Fibroblast of villous mesenchyme (primary cell): ENCODE data around the gene LAMTOR1. TPM values are rescaled to one million over a fixed set of nuclear protein-coding genes. Genes with fewer than 3 reads are reported as not detected.
A peak's percentile ranks its signal among the peaks of the same experiment; 100 is the strongest.

Experiments
- DNase-seq: peaks from one replicate; pipeline ENCODE4 v3.0.0-alpha.2; 2010; ENCODE audit warnings: low read depth
- H3K4me3 ChIP-seq: 2 replicates; pipeline ENCODE4 v1.5.1; 2011; ENCODE audit warnings: low read depth, mild to moderate bottlenecking, low read length
- total RNA-seq: library from RNA; depleted of rRNA; stranded (reverse); fragments of >200 nt; gene quantifications from 2 replicates; pipeline ENCODE4 v1.2.3, GENCODE V29; 2012
- TF ChIP-seq, protein P1 (sequence below): IDR thresholded peaks from 2 replicates; pipeline ENCODE4 v1.5.1; 2012; ENCODE audit warnings: low read depth, mild to moderate bottlenecking, low read length; ENCODE audit not compliant: insufficient read depth

The LAMTOR1 gene
- total RNA-seq, 1 donor, result 174 TPM

- TF ChIP-seq, protein P1, sequence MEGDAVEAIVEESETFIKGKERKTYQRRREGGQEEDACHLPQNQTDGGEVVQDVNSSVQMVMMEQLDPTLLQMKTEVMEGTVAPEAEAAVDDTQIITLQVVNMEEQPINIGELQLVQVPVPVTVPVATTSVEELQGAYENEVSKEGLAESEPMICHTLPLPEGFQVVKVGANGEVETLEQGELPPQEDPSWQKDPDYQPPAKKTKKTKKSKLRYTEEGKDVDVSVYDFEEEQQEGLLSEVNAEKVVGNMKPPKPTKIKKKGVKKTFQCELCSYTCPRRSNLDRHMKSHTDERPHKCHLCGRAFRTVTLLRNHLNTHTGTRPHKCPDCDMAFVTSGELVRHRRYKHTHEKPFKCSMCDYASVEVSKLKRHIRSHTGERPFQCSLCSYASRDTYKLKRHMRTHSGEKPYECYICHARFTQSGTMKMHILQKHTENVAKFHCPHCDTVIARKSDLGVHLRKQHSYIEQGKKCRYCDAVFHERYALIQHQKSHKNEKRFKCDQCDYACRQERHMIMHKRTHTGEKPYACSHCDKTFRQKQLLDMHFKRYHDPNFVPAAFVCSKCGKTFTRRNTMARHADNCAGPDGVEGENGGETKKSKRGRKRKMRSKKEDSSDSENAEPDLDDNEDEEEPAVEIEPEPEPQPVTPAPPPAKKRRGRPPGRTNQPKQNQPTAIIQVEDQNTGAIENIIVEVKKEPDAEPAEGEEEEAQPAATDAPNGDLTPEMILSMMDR, result no peak
- DNase-seq, result no peak
These were observed 21.2 kb downstream of the LAMTOR1 start for GRCh38 chr11:72081821-72082453.

GRCh38 chr11:72081184-72081644 lies 21.9 kb downstream of the LAMTOR1 start:
- TF ChIP-seq, protein P1, result no peak
- no peak for DNase-seq
- H3K4me3 ChIP-seq, result peak overlapping the region; percentile 86

More at GRCh38 chr11:72081821-72082453, 21.2 kb downstream of the LAMTOR1 start:
- no peak overlapping the region for H3K4me3 ChIP-seq

DNA sequence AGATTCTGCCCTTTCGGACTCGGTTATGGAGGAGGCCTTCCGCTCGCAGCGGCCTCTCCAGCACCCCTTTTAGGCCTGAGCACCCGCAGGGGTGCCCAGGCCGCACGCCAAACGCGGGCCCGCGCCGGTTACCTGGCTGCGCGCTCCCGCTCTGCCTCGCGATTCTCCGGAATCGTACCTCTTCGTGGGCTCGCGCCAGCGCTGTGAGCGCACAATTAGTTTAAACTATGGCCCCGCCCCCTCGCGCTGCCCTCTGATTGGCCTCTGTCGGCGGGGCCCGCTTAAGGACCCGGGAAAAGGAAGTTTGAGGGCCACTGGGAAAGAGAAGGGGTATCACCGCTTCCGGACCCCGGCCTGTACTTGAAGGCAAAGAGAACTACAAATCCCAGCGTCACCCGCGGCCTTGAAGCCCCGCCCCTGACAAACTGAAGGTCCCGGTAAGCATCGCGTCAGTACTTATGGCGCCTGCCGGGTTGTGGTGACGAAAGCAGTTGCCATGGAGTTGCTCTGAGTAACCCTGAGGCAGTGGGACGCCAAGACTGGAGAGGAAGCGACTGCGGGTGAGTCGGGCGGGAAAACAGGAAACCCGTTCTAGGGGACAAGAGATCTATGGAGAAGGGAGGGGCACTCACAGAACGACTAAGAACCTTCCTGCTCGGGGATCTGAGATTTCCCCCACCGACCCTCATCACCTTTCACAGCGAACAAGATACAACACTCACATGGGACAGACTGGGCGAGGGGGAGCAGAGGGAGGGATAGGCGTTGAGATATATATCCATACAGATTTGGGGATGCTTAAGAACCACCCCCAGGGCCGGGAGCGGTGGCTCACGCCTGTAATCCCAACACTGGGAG lies 22.5 kb downstream of the LAMTOR1 start, which contains the start of the genes LRRC51 and NUMA1:
TSS of gene LRRC51 (plus strand) at position 525 of the 858 bp plus-strand sequence. CDS start 8,234 bp downstream, outside the sequence.
TSS of gene NUMA1 (minus strand) at position 217 of the 858 bp plus-strand sequence. CDS start 44,599 bp downstream, outside the sequence.
- TF ChIP-seq, protein P1, result no peak
- DNase-seq, result peak; percentile 100
- peak within 1 kb of the TSS; percentile 86 for H3K4me3 ChIP-seq

DNA sequence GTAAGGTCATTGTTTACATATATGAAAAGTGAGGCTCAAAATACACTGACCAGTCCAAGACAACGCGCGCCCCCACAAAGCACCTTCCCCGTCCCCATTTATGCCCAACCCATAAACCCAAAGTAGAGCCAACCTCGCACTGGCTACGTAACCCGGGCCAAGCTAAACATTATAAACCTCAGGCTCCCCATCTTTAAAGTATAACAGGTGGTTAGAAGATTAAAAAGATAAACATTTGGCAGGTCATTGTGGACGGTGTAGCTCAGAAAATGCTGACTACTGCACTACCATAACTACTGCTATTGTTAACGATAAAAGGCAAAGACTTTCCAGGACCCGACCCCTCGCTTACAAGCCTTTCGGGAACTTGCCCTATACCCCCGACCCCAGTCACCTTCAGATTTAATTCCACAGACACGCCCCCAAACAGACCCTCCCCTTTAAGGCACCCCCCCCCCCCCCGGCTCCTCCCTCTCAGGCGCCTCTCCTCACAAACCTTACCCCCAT lies 23.2 kb downstream of the LAMTOR1 start:
- DNase-seq, result peak; percentile 35
- TF ChIP-seq, protein P1, result no peak
- H3K4me3 ChIP-seq, result peak overlapping the region; percentile 86

DNA sequence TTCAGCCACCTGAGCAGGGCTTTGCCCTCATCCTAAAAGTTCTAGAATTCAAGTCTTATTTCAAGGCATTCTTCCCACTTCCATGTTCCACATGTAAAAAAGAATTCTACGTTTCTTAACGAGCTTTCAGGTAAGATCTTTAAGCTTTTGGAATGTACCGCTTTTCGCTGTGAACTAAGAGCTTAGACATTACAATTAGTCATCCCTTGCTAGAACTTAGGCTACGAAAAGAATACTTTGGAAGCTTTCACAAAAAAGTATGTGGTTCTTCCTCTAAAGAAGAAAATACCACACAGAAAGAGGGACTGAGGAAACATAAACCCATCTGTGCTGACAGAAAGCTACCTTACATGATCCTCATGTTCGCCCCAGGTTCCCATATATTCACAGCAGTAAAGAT lies 24.6 kb downstream of the LAMTOR1 start:
- peak; percentile 40 for DNase-seq
- H3K4me3 ChIP-seq, result peak overlapping the region; percentile 86
- TF ChIP-seq, protein P1, result no peak

GRCh38 chr11:72075756-72076155 lies 27.3 kb downstream of the LAMTOR1 start:
- TF ChIP-seq, protein P1, result no peak
- H3K4me3 ChIP-seq, result no peak overlapping the region
- no peak for DNase-seq
